ENCODE results near the gene NEDD9. TPM values are rescaled to one million over a fixed set of nuclear protein-coding genes. Genes with fewer than 3 reads are reported as not detected.

The NEDD9 gene
- total and polyA plus RNA-seq, 2 of the 13 experiments (the other 11 are each of a cell fraction or from before 2014, with no cell fraction given), result 27.1 to 389 TPM

- TF ChIP-seq ZNF512B (CRISPR knock-in tag; IDR thresholded peaks at IDR 0.05; ENCODE audit: borderline replicate concordance) (no peak), ZNF784 (CRISPR knock-in tag; IDR thresholded peaks at IDR 0.05; ENCODE audit: borderline replicate concordance) (0 out of 2 replicates have a peak, but pooled peaks have one; percentile 20), PLRG1 (conservative IDR thresholded peaks at IDR 0.05) (no peak), XBP1 (CRISPR knock-in tag; IDR thresholded peaks at IDR 0.05) (no peak), SP5 (CRISPR knock-in tag; IDR thresholded peaks at IDR 0.05; ENCODE audit: borderline replicate concordance, low read depth) (peak; percentile 77; the same call in 1 of the 2 replicates), ZSCAN12 (CRISPR knock-in tag; IDR thresholded peaks at IDR 0.05) (0 out of 2 replicates have a peak, but pooled peaks have one; percentile 7), ARID5B (CRISPR knock-in tag; IDR thresholded peaks at IDR 0.05) (peak; percentile 90), ZNF317 (CRISPR knock-in tag; IDR thresholded peaks at IDR 0.05) (no peak), ZNF75D (CRISPR knock-in tag; IDR thresholded peaks at IDR 0.05; ENCODE audit: borderline replicate concordance) (no peak), ZNF362 (CRISPR knock-in tag; IDR thresholded peaks at IDR 0.05; ENCODE audit: borderline replicate concordance) (peak; percentile 27; the same call in 1 of the 2 replicates)
Observed at GRCh38 chr6:11218538-11219399, 13.7 kb downstream of the NEDD9 start (continued).

Data from HepG2 (cell line).